HG03558 (cell line): ENCODE measurements around the gene ZBTB16.
A peak's percentile ranks its signal among the peaks of the same experiment; 100 is the strongest.

Experiments used
- ATAC-seq: cut with Tn5 transposase; IDR thresholded peaks from one replicate; pipeline ENCODE4 v1.9.1; 2021; ENCODE audit warnings: moderate number of reproducible peaks; ENCODE audit not compliant: unreplicated experiment; ENCODE audit errors: extremely low read depth

Gene ZBTB16

GRCh38 chr11:114174712-114175495 is 115.4 kb downstream of the ZBTB16 start:
- no peak for ATAC-seq

GRCh38 chr11:114175706-114176105 is 116.2 kb downstream of the ZBTB16 start:
- no peak for ATAC-seq

- ATAC-seq, result no peak
Measured at GRCh38 chr11:114176321-114176720, 116.8 kb downstream of the ZBTB16 start.

- no peak for ATAC-seq
Measured at GRCh38 chr11:114178656-114179055, 119.1 kb downstream of the ZBTB16 start.

- ATAC-seq, result no peak
Measured at GRCh38 chr11:114179234-114179941, 119.9 kb downstream of the ZBTB16 start.

- no peak for ATAC-seq
Measured at GRCh38 chr11:114180301-114181055, 121.0 kb downstream of the ZBTB16 start.

- ATAC-seq, result no peak
Measured at GRCh38 chr11:114181195-114181594, 121.7 kb downstream of the ZBTB16 start.

- no peak for ATAC-seq
Measured at GRCh38 chr11:114181752-114182151, 122.2 kb downstream of the ZBTB16 start.

- ATAC-seq, result no peak
Measured at GRCh38 chr11:114182471-114183043, 123.0 kb downstream of the ZBTB16 start.

- no peak for ATAC-seq
Measured at GRCh38 chr11:114183044-114183511, 123.6 kb downstream of the ZBTB16 start.

GRCh38 chr11:114185436-114185835 is 125.9 kb downstream of the ZBTB16 start:
- no peak for ATAC-seq

GRCh38 chr11:114187173-114187572 is 127.7 kb downstream of the ZBTB16 start:
- ATAC-seq, result peak; percentile 37

GRCh38 chr11:114188851-114189570 is 129.5 kb downstream of the ZBTB16 start:
- ATAC-seq, result no peak

- no peak for ATAC-seq
Measured at GRCh38 chr11:114190630-114191029, 131.1 kb downstream of the ZBTB16 start.

- no peak for ATAC-seq
Measured at GRCh38 chr11:114191893-114192292, 132.4 kb downstream of the ZBTB16 start.

GRCh38 chr11:114192841-114193389 is 133.4 kb downstream of the ZBTB16 start:
- no peak for ATAC-seq

GRCh38 chr11:114193730-114194679 is 134.5 kb downstream of the ZBTB16 start:
- no peak for ATAC-seq

- ATAC-seq, result no peak
Measured at GRCh38 chr11:114194702-114195101, 135.2 kb downstream of the ZBTB16 start.
